Stimulated activated CD4-positive, alpha-beta T cell treated with anti-CD3 and anti-CD28 coated beads, Interleukin-2, amount 100 ng/mL, for 24 hours (primary cell): ENCODE data around the gene CCDC201.

Experiments
- DNase-seq, 2 donors: peaks; one replicate each; pipeline ENCODE4 v3.0.0-alpha.2; 2020

The CCDC201 gene, protein sequence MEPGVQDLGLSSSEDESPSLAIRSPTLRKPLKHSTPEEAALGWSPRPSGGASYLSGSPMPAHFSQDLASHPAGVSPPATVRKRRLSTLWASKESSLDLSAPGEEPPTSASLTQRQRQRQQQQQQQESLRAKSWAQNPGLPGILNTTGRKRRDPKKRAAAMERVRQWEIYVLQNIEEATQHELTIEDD

GRCh38 chr7:45873035-45873354 is at the start of gene CCDC201:
Gene CCDC201, minus strand, starts transcription at chr7:45873082. Its CDS starts 75 bp downstream, at chr7:45873007.
- DNase-seq, result no peak

DNA sequence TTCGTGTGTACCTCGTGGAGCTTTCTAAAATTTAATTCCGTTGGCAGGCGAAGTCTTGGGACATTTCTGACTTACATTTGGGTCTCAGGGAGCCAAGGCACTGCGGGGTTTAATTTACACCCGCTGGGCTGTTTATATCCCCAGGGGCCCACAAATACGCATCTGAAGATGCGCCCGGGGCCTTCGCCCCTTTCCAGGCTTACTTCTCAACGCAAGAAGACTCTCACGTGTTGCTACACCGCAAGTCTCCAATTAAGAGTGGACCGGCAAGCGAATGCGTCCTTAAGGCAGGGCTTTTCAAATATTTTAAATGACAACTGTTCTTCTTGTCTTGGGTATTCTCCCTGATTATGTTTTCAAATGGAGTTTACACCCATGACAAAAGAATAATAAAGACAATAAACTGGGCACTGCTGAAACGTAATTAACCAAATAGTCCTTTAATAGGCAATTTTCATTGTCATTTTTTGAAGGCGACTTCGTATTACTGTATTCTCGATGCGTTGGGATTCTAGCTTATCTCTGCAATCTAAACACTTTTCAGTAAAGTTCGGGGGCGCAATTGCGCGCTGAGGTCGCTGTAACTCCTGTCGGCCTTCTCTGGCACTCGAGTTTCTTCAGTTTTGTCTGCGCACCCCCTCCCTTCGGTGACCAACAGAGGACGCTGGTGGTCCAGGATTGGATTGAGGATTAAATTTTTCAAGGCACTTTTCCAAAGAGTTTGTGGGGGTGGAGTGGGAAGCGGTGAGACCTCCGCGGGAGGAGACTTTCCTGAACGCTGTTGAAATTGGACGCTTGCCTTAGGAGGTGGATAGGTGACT is 49.0 kb upstream of the CCDC201 start:
- DNase-seq, result peak in 1 of 2 donors; percentile 22

GRCh38 chr7:45921381-45921698 is 48.5 kb upstream of the CCDC201 start:
- DNase-seq, result no peak

GRCh38 chr7:45920502-45921380 is 47.9 kb upstream of the CCDC201 start, which contains the start of gene IGFBP3:
Gene IGFBP3, minus strand, starts transcription at chr7:45921272. Its CDS starts 132 bp downstream, at chr7:45921140.
- peak in 1 of 2 donors; percentile 21 for DNase-seq

DNA sequence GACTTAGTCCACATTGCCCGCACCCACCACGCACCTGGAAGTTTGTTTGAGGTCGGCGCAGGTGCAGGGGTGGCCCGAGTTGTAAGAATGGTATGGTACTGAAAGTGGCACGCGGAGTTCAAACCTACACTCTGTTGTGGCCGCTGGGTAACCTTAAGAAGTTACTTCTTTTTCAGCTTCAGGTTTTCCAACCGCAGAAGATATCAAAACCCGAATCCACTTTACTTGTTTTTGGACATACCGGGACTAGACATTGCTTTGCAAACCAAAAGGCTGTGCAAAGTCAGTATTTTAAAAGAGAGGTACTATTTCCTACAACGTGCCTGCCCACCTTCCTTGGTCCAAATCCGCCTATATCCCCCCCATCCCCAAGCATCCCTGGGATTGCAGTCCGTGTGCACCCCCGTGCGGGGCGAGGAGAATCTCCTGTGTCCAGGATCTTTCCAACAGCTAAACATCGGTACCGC is 47.1 kb upstream of the CCDC201 start:
- no peak for DNase-seq

DNA sequence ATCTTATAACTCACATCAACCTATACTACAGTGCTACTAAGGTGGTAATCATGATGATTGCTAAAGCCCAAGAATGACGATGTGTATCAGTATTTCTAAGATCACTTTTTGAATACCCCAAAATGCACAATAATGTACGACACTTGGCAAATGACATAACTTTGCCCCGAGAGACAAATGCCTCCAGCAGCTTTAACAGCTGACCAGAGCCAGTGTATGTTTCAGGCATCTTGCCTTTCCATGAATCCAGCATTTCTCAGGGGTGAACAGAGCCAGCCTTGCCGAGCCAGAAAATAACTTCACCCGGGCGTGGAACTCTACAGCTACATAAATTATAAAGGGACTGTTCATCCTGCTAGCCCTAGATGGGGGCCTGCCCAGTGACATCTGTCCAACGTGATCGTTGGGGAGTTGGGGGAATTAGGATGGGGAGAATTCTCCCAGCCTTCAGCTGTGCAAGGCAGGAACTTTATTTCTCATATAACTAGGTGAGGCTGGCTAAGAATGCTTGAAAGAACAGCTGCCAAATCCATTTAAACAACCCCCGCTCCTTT is 46.4 kb upstream of the CCDC201 start:
- DNase-seq, result no peak

DNA sequence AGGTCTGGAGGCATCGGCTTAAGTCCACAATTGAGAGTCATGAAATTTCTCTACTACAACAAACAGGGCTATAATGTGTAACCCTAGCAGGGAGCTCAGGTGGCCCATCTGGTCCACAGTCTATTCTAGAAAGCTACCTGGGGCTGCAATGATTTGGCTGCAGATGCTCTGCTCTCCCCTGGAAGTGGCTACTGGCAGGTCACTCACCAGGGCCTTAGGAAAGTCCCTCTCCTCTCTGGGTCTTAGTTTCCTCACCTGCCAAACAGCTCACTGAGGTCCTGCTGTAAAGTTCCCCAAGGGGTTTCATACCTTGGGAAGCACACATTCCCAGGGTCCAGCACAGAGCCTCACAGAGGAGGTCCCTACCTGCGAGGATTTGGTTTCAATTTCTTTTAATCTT is 45.7 kb upstream of the CCDC201 start:
- no peak for DNase-seq

GRCh38 chr7:45917658-45918057 is 44.8 kb upstream of the CCDC201 start:
- peak; percentile 83 to 86 for DNase-seq

DNA sequence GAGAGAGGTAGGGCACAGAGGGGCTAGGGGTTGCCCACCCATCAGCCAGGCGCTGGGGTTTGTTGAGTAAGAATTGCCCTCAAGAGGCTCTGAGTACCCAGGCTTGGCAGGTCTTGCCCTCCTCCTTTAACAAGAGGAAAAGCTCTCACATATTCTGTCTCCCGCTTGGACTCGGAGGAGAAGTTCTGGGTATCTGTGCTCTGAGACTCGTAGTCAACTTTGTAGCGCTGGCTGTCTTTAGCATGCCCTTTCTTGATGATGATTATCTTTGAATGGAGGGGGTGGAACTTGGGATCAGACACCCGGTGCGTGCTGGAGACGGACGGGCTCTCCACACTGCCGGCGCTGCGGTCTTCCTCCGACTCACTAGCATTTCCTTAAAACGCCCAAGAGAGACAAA is 44.2 kb upstream of the CCDC201 start:
- DNase-seq, result no peak

DNA sequence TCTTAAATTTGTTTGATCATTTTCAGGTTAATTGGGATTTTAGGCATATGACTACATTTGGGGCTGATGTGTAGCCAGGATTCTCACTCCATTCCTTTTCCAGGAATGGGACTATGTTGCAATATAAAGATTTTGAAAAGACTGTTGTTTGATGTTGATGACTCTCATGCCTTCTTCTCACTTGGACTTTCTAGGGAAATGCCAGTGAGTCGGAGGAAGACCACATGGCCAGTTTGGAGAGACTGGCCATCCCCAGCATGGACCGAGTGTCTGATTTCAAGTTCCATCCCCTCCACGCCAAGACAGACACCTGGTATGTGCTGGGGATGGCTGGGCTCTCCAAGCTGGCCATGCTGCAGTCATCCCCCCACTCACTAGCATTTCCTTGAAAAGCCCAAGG is 42.7 kb upstream of the CCDC201 start:
- DNase-seq, result no peak

DNA sequence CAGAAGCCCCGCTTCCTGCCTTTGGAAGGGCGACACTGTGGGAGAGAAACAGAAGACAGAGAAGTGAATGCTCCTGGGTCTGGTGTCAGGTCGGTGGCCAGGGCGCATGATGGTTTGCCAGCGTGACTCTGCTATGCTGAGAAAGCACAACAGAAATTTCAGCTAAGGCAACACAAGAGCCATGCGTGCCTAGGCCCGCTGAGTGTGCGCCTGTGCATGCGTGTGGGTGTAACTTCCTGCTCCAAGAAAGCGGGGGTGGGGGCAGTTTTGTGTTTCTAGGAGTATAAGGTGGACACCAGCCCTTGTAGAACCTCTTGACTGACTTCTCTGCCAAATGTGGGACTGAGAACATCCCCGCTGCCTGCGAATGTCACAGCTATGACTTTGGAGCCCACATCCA is 42.0 kb upstream of the CCDC201 start:
- DNase-seq, result no peak

GRCh38 chr7:45912972-45913371 is 40.1 kb upstream of the CCDC201 start:
- no peak for DNase-seq

GRCh38 chr7:45911311-45911710 is 38.4 kb upstream of the CCDC201 start:
- DNase-seq, result no peak

GRCh38 chr7:45910855-45911254 is 38.0 kb upstream of the CCDC201 start:
- no peak for DNase-seq

GRCh38 chr7:45909561-45909960 is 36.7 kb upstream of the CCDC201 start:
- no peak for DNase-seq

- DNase-seq, result no peak
These were observed 29.9 kb upstream of the CCDC201 start for GRCh38 chr7:45902820-45903219.

- DNase-seq, result no peak
These were observed 28.7 kb upstream of the CCDC201 start for GRCh38 chr7:45901566-45901965.

GRCh38 chr7:45898222-45898621 is 25.3 kb upstream of the CCDC201 start:
- DNase-seq, result no peak

DNA sequence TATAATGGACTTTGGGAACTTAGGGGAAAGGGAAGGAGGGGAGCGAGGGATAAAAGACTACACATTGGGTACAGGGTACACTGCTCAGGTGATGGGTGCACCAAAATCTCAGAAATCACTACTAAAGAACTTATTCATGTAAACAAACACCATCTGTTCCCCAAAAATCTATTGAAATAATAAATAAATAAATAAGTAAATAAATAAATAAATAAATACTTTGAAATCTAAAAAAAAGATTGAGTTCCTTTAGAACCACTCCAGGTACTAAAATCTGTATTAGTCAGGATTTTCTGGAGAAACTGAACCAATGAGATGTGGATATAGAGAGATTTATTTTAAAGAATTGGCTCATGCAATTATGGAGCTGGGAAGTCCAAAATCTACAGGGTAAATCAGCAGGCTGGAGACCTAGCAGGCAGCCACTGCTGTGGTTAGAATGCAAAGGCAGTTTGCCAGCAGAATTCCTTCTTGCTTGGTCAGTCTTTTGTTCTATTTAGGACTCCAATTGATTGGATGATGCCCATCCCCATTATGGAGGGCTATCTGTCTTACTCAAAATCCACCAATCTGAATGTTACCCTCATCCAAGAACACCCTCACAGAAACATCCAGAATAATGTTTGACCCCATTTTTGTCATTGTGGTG is 24.3 kb upstream of the CCDC201 start:
- DNase-seq, result no peak

DNA sequence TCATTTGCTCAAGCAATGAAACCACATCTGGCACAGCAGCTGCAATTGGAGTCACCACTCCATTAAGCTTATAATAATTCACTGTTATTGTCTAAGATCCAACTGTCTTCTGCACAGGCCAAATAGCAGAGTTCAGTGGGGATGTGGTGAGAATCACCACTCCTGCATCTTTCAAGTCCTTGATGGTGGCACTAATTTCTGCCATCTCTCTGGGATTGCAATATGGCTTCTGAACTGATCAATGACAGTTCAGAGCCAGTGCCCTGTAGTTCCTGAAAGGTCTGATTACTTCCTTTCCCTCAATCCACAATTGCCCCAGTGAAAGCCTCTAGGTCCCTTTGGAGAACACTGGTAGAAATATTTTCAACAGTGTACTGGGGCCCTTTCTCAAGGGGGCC is 21.8 kb upstream of the CCDC201 start:
- no peak for DNase-seq

DNA sequence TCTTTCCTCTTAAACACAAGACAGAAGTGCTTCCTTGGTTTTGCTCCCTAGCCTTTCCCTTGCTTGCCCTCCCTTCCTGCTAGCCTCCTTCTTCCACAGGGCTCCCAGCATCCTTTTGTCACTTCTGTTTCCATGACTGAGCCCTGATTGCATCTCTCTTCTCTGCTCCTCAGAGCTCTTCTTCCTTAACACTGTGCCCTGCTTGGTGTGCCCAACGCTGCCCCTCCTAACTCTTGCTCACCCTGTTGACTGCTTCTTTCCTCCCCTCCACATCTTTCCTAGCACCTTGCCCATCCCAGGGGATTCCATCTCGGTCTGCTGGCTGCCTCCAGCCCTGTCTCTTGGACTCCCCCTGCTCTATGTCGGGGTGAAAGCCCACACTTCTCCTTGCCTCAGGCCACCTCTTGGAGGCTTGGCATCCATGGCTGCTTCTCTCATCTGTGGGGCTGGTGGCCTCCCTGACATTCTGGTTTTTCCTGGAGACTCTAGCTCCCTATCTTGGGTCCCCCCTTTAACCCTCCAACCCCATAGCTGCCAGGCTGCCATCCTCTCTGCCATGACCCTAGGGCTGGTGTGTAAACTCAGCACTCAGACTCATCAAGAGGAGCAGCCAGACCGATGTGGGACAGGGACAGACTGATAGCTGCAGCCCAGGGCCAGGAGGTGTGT is 21.2 kb upstream of the CCDC201 start:
- DNase-seq, result no peak

GRCh38 chr7:45893374-45893995 is 20.6 kb upstream of the CCDC201 start:
- no peak for DNase-seq
